Erythroblast (primary cell): ENCODE data around the gene MTRR.
"Not testable (repeated sequence)": the region's sequence is repeated elsewhere in the genome, so short reads cannot be mapped to it uniquely, and the experiment has no call there.

ENCODE experiments used
- GATA1 ChIP-seq: IDR thresholded peaks from 2 replicates; pipeline ENCODE4 v1.6.1; 2011; ENCODE audit warnings: low read depth, mild to moderate bottlenecking, control low read depth, low read length, moderate library complexity
- POLR2A ChIP-seq: IDR thresholded peaks from 2 replicates; pipeline ENCODE4 v1.6.1; 2011; ENCODE audit warnings: mild to moderate bottlenecking, low read length

- TF ChIP-seq POLR2A, GATA1: not testable (repeated sequence)
Observed at GRCh38 chr5:7911429-7911771, 42.5 kb downstream of the MTRR start.
